GM23338 (cell line): ENCODE measurements around the gene OSBPL1A. TPM values are rescaled to one million over a fixed set of nuclear protein-coding genes. Genes with fewer than 3 reads are reported as not detected.

Experiments
- ATAC-seq: fragments of 200-7000 bp; cut with Tn5 transposase; 3 replicates; pipeline ENCODE4 v1.9.1; 2020
- DNase-seq: peaks from one replicate; pipeline ENCODE4 v3.0.0-alpha.2; 2015; ENCODE audit warnings: low spot score
- H2AFZ ChIP-seq: fragments of 200-600 bp; sonication (generic); 2 replicates; pipeline ENCODE4 v1.8.0; 2016; ENCODE audit warnings: antibody characterized with exemption, mild to moderate bottlenecking, moderate library complexity
- H3F3A ChIP-seq: fragments of 200-600 bp; sonication (generic); replicated peaks from 2 replicates; pipeline ENCODE4 v1.8.0; 2017; ENCODE audit warnings: antibody characterized with exemption, mixed run types, low read depth
- H3K27ac ChIP-seq: fragments of 200-600 bp; sonication (generic); 2 replicates; pipeline ENCODE4 v1.6.1; 2016; ENCODE audit warnings: low read depth
- H3K27me3 ChIP-seq: fragments of 200-600 bp; sonication (generic); 2 replicates; pipeline ENCODE4 v1.8.0; 2016; ENCODE audit warnings: mild to moderate bottlenecking, mixed run types, moderate library complexity; ENCODE audit not compliant: insufficient read depth
- H3K36me3 ChIP-seq: fragments of 200-600 bp; sonication (generic); 2 replicates; pipeline ENCODE4 v1.8.0; 2016; ENCODE audit warnings: mild to moderate bottlenecking; ENCODE audit not compliant: insufficient read depth
- H3K4me1 ChIP-seq: fragments of 200-600 bp; sonication (generic); 2 replicates; pipeline ENCODE4 v1.8.0; 2016; ENCODE audit warnings: mild to moderate bottlenecking, moderate library complexity; ENCODE audit not compliant: insufficient read depth
- H3K4me2 ChIP-seq: fragments of 200-600 bp; sonication (generic); 2 replicates; pipeline ENCODE4 v1.7.1; 2017; ENCODE audit warnings: mixed run types
- H3K4me3 ChIP-seq: fragments of 200-600 bp; sonication (generic); 2 replicates; pipeline ENCODE4 v1.6.1; 2016; ENCODE audit warnings: mixed run types
- H3K79me2 ChIP-seq: fragments of 200-600 bp; sonication (generic); replicated peaks from 2 replicates; pipeline ENCODE4 v1.8.0; 2017; ENCODE audit warnings: mild to moderate bottlenecking; ENCODE audit not compliant: insufficient read depth
- H3K9me2 ChIP-seq: fragments of 200-600 bp; sonication (generic); 2 replicates; pipeline ENCODE4 v1.8.0; 2017; ENCODE audit not compliant: insufficient read depth
- H4K20me1 ChIP-seq: fragments of 200-600 bp; sonication (generic); replicated peaks from 2 replicates; pipeline ENCODE4 v1.8.0; 2017; ENCODE audit warnings: mild to moderate bottlenecking; ENCODE audit not compliant: insufficient read depth
- H3K27ac Mint-ChIP-seq: 2 replicates; pipeline ENCODE4 v1.8.0; 2020; ENCODE audit warnings: inconsistent platforms, mild to moderate bottlenecking, moderate library complexity, mixed read lengths
- H3K27me3 Mint-ChIP-seq: 3 replicates; pipeline ENCODE4 v1.8.0; 2022; ENCODE audit warnings: low read depth, mild to moderate bottlenecking, moderate library complexity, mixed read lengths, inconsistent platforms; ENCODE audit not compliant: insufficient read depth, poor library complexity
- H3K36me3 Mint-ChIP-seq: 3 replicates; pipeline ENCODE4 v1.8.0; 2021; ENCODE audit warnings: low read depth, mild to moderate bottlenecking, inconsistent platforms, moderate library complexity, mixed read lengths
- H3K4me1 Mint-ChIP-seq: 3 replicates; pipeline ENCODE4 v1.8.0; 2020; ENCODE audit warnings: mild to moderate bottlenecking, inconsistent platforms, mixed read lengths
- H3K4me3 Mint-ChIP-seq: 3 replicates; pipeline ENCODE4 v1.8.0; 2021; ENCODE audit warnings: moderate library complexity, mild to moderate bottlenecking, inconsistent platforms, mixed read lengths
- H3K9me3 Mint-ChIP-seq: 3 replicates; pipeline ENCODE4 v1.8.0; 2020; ENCODE audit warnings: moderate library complexity, mild to moderate bottlenecking, inconsistent platforms, mixed read lengths
- CREB1 ChIP-seq: fragments of 250-450 bp; sonication (Bioruptor Pico); IDR thresholded peaks from 2 replicates; pipeline ENCODE4 v1.5.0; 2020; ENCODE audit warnings: low read depth, mild to moderate bottlenecking, moderate library complexity
- ETS1 ChIP-seq: IDR thresholded peaks from 2 replicates; pipeline ENCODE4 v1.6.1; 2016; ENCODE audit warnings: antibody characterized with exemption
- EZH2 ChIP-seq: fragments of 200-600 bp; sonication (generic); IDR thresholded peaks from one replicate; pipeline ENCODE4 v1.8.0; 2017; ENCODE audit warnings: antibody characterized with exemption, mild to moderate bottlenecking, low read depth; ENCODE audit not compliant: unreplicated experiment
- EZH2phosphoT487 ChIP-seq: fragments of 200-600 bp; sonication (generic); IDR thresholded peaks from one replicate; pipeline ENCODE4 v1.8.1; 2018; ENCODE audit warnings: antibody characterized with exemption; ENCODE audit not compliant: unreplicated experiment
- JUNB ChIP-seq: IDR thresholded peaks from one replicate; pipeline ENCODE4 v1.6.1; 2016; ENCODE audit warnings: antibody characterized with exemption; ENCODE audit not compliant: unreplicated experiment
- NANOG ChIP-seq: IDR thresholded peaks from 2 replicates; pipeline ENCODE4 v1.6.1; 2016; ENCODE audit warnings: antibody characterized with exemption, borderline replicate concordance
- STAT1 ChIP-seq: IDR thresholded peaks from one replicate; pipeline ENCODE4 v1.6.1; 2016; ENCODE audit warnings: antibody characterized with exemption; ENCODE audit not compliant: unreplicated experiment
- ZNF114 ChIP-seq: fragments of 250-450 bp; sonication (Bioruptor Pico); IDR thresholded peaks from 2 replicates; pipeline ENCODE4 v1.5.0; 2020; ENCODE audit warnings: mild to moderate bottlenecking, moderate library complexity
- ZNF331 ChIP-seq: fragments of 250-450 bp; sonication (Bioruptor Pico); IDR thresholded peaks from 2 replicates; pipeline ENCODE4 v1.5.0; 2020; ENCODE audit warnings: low read depth, mild to moderate bottlenecking, moderate library complexity
- ZNF462 ChIP-seq: fragments of 250-450 bp; sonication (Bioruptor Pico); IDR thresholded peaks from 2 replicates; pipeline ENCODE4 v1.5.0; 2020; ENCODE audit warnings: mild to moderate bottlenecking, moderate library complexity
- polyA plus RNA-seq: library from polyadenylated mRNA; unstranded; fragments of >200 nt; fragmentation: Nextera tagmentation; extraction: Ambion mirVana; gene quantifications from 2 replicates; pipeline ENCODE4 v1.2.1, GENCODE V29; 2016
- total RNA-seq: library from RNA; depleted of rRNA; stranded (reverse); fragments of >200 nt; shearing (Covaris generic); gene quantifications from 2 replicates; pipeline ENCODE4 v1.2.3, GENCODE V29; 2014

The OSBPL1A gene
- total and polyA plus RNA-seq, 2 experiments from 2014 or later, result 55.6 to 71.4 TPM

GRCh38 chr18:24201699-24202687, 195.6 kb downstream of the OSBPL1A start:
- Histone ChIP-seq H4K20me1 (peaks cover 4% of the 10 kb centered on the region; the same call in 1 of the 2 replicates), H3K4me1 (no peaks in the 10 kb centered on the region), H3K27me3 (no peaks in the 10 kb centered on the region), H3K79me2 (no peaks in the 10 kb centered on the region), H2AFZ (no peak overlapping the region), H3K4me3 (no peak overlapping the region), H3K36me3 (no peaks in the 10 kb centered on the region), H3F3A (no peaks in the 10 kb centered on the region), H3K4me2 (no peak overlapping the region), H3K9me2 (no peaks in the 10 kb centered on the region), H3K27ac (no peak overlapping the region)
- no peak for ATAC-seq
- Mint-ChIP-seq H3K4me1 (peaks cover 7% of the 10 kb centered on the region), H3K27me3 (no peaks in the 10 kb centered on the region), H3K9me3 (no peaks in the 10 kb centered on the region), H3K36me3 (no peaks in the 10 kb centered on the region), H3K27ac (peak overlapping the region; percentile 30), H3K4me3 (no peak overlapping the region)
- DNase-seq, result no peak
- TF ChIP-seq ETS1 (no peak), ZNF114 (CRISPR knock-in tag) (no peak), CREB1 (no peak), JUNB (no peak)

GRCh38 chr18:24200494-24201290, 196.9 kb downstream of the OSBPL1A start:
- H4K20me1 ChIP-seq, result peaks cover 4% of the 10 kb centered on the region; the same call in 1 of the 2 replicates
- no peaks in the 10 kb centered on the region for H3K27me3 ChIP-seq
- no peaks in the 10 kb centered on the region for H3F3A ChIP-seq
- H3K36me3 Mint-ChIP-seq, result no peaks in the 10 kb centered on the region
- H3K27ac ChIP-seq, result 0 out of 2 replicates have a peak overlapping the region, but pooled peaks have one; percentile 61
- no peaks in the 10 kb centered on the region for H3K36me3 ChIP-seq
- no peak overlapping the region for H3K4me2 ChIP-seq
- H3K79me2 ChIP-seq, result no peaks in the 10 kb centered on the region
- H2AFZ ChIP-seq, result no peak overlapping the region
- ATAC-seq (no peak), DNase-seq (no peak)
- H3K27ac Mint-ChIP-seq, result no peak overlapping the region
- TF ChIP-seq NANOG (no peak), EZH2phosphoT487 (no peak), ETS1 (no peak), ZNF462 (no peak), STAT1 (no peak), ZNF114 (CRISPR knock-in tag) (no peak), ZNF331 (CRISPR knock-in tag) (no peak), EZH2 (no peak), CREB1 (no peak), JUNB (no peak)
- peaks cover 7% of the 10 kb centered on the region for H3K4me1 Mint-ChIP-seq
- H3K27me3 Mint-ChIP-seq, result no peaks in the 10 kb centered on the region
- H3K4me1 ChIP-seq, result no peaks in the 10 kb centered on the region
- H3K4me3 Mint-ChIP-seq, result no peak overlapping the region
- H3K4me3 ChIP-seq, result no peak overlapping the region
- no peaks in the 10 kb centered on the region for H3K9me3 Mint-ChIP-seq
- no peaks in the 10 kb centered on the region for H3K9me2 ChIP-seq
